Loucy (cell line): ENCODE data around the gene ATP13A1.

Experiments
- H2AFZ ChIP-seq: fragments of 200-600 bp; sonication (generic); 2 replicates; pipeline ENCODE4 v1.6.0; 2016; ENCODE audit warnings: antibody characterized with exemption, mild to moderate bottlenecking, low read length, moderate library complexity
- H3F3A ChIP-seq: fragments of 200-600 bp; 2 replicates; pipeline ENCODE4 v1.6.0; 2016; ENCODE audit warnings: antibody characterized with exemption, low read depth, mild to moderate bottlenecking
- H3K27me3 ChIP-seq: fragments of 200-600 bp; sonication (generic); 2 replicates; pipeline ENCODE4 v1.6.1; 2014; ENCODE audit warnings: low read length, mild to moderate bottlenecking; ENCODE audit not compliant: insufficient read depth, poor library complexity, severe bottlenecking
- H3K36me3 ChIP-seq: fragments of 200-600 bp; sonication (generic); 2 replicates; pipeline ENCODE4 v1.6.1; 2016; ENCODE audit warnings: low read length; ENCODE audit not compliant: insufficient read depth
- H3K4me1 ChIP-seq: fragments of 200-600 bp; sonication (generic); 2 replicates; pipeline ENCODE4 v1.5.1; 2014; ENCODE audit warnings: low read length, mild to moderate bottlenecking; ENCODE audit not compliant: insufficient read depth, poor library complexity, severe bottlenecking
- H3K4me2 ChIP-seq: fragments of 200-600 bp; sonication (generic); 2 replicates; pipeline ENCODE4 v1.6.0; 2014; ENCODE audit warnings: antibody characterized with exemption, low read length, low read depth, mild to moderate bottlenecking; ENCODE audit not compliant: poor library complexity, severe bottlenecking
- H3K4me3 ChIP-seq: fragments of 200-600 bp; sonication (generic); 2 replicates; pipeline ENCODE4 v1.5.1; 2014; ENCODE audit warnings: low read length, mild to moderate bottlenecking, mixed read lengths; ENCODE audit not compliant: poor library complexity, severe bottlenecking
- H3K79me2 ChIP-seq: fragments of 200-600 bp; sonication (generic); 2 replicates; pipeline ENCODE4 v1.6.1; 2014; ENCODE audit warnings: low read length; ENCODE audit not compliant: insufficient read depth
- H3K9ac ChIP-seq: fragments of 200-600 bp; sonication (generic); 2 replicates; pipeline ENCODE4 v1.6.0; 2014; ENCODE audit warnings: mild to moderate bottlenecking, low read depth, low read length, moderate library complexity; ENCODE audit not compliant: poor library complexity, severe bottlenecking
- H3K9me2 ChIP-seq: fragments of 200-600 bp; sonication (generic); replicated peaks from 2 replicates; pipeline ENCODE4 v1.6.1; 2016; ENCODE audit warnings: low read depth, low read length, mixed read lengths
- H3K9me3 ChIP-seq: fragments of 200-600 bp; sonication (generic); 2 replicates; pipeline ENCODE4 v1.6.1; 2014; ENCODE audit warnings: mild to moderate bottlenecking, antibody characterized with exemption, low read length, low read depth; ENCODE audit not compliant: insufficient read depth
- H4K20me1 ChIP-seq: fragments of 200-600 bp; sonication (generic); 2 replicates; pipeline ENCODE4 v1.6.0; 2014; ENCODE audit warnings: antibody characterized with exemption, low read length, mild to moderate bottlenecking; ENCODE audit not compliant: insufficient read depth, poor library complexity, severe bottlenecking
- EZH2phosphoT487 ChIP-seq: fragments of 200-600 bp; IDR thresholded peaks from 2 replicates; pipeline ENCODE4 v1.6.1; 2018; ENCODE audit warnings: antibody characterized with exemption, mild to moderate bottlenecking, moderate library complexity, borderline replicate concordance
- TF ChIP-seq, protein P1 (sequence below): fragments of 200-600 bp; sonication (generic); conservative IDR thresholded peaks from 2 replicates; pipeline ENCODE4 v1.5.1; 2014; ENCODE audit warnings: mild to moderate bottlenecking, antibody characterized with exemption, low read length

Gene ATP13A1

DNA sequence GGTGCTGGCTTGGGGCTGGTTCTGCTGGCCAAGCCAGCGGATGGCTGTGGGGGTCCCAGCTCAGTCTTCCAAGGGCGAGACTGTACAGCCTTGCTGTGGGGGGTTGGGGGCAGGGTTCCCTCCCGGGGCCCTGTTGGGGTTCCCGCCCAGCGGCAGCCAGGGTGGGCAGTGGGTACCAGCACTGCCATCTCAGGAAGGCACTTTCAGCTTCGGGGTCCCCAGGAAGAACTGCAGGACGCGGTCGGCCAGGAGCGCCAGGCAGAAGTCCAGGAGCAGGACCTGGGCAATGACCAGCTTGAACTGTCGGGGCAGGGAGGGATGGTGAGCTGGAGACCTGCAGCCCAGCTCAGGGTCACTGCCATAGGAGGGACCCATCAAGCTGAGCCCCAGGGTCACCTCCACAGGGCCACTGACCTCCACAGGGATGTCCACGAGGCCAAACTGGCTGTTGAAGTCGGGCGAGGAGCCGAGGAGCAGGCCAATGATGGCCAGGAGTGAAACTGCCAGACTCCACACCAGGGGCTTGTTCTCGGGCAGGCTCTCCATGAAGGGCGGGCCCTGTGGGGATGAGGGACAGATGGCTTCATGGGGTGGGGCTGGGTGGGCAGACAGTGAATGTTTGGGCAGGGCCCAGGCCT is 18.1 kb downstream of the ATP13A1 start:
- TF ChIP-seq, protein P1, sequence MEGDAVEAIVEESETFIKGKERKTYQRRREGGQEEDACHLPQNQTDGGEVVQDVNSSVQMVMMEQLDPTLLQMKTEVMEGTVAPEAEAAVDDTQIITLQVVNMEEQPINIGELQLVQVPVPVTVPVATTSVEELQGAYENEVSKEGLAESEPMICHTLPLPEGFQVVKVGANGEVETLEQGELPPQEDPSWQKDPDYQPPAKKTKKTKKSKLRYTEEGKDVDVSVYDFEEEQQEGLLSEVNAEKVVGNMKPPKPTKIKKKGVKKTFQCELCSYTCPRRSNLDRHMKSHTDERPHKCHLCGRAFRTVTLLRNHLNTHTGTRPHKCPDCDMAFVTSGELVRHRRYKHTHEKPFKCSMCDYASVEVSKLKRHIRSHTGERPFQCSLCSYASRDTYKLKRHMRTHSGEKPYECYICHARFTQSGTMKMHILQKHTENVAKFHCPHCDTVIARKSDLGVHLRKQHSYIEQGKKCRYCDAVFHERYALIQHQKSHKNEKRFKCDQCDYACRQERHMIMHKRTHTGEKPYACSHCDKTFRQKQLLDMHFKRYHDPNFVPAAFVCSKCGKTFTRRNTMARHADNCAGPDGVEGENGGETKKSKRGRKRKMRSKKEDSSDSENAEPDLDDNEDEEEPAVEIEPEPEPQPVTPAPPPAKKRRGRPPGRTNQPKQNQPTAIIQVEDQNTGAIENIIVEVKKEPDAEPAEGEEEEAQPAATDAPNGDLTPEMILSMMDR, result no peak
- no peak for TF ChIP-seq EZH2phosphoT487
- Histone ChIP-seq H3K9ac (no peak overlapping the region), H3K36me3 (peaks cover 30% of the 10 kb centered on the region; the same call in 1 of the 2 replicates)

DNA sequence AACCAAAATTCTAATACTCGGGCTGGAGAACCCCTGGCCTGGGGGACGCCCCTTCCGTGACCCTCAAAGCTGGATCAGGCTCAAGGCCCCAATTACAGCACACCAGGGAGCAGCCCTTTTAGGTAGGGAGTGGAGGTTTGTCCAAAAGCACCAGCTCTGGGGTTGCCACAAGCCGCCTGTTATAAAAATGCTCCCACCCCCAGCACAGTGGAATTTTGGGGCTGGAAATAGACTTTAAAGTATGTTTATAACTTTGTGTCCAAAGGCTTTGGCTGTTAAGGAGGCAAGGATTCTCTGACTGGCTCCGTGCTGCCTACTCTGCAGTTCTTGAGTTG is 19.5 kb downstream of the ATP13A1 start:
- Histone ChIP-seq H3K9ac (peak overlapping the region; percentile 88), H2AFZ (no peak overlapping the region), H3K27me3 (no peaks in the 10 kb centered on the region), H3K79me2 (peaks cover 11% of the 10 kb centered on the region; the same call in 1 of the 2 replicates), H3K36me3 (peaks cover 26% of the 10 kb centered on the region; the same call in 1 of the 2 replicates), H3K9me3 (no peaks in the 10 kb centered on the region), H3K4me3 (peak overlapping the region; percentile 87), H3K9me2 (no peaks in the 10 kb centered on the region), H4K20me1 (no peaks in the 10 kb centered on the region), H3K4me2 (peak overlapping the region; percentile 98), H3K4me1 (peaks cover 11% of the 10 kb centered on the region), H3F3A (no peaks in the 10 kb centered on the region)
- TF ChIP-seq, protein P1, result peak; percentile 6; the same call in 1 of the 2 replicates
- TF ChIP-seq EZH2phosphoT487, result no peak

More for the DNA sequence above, 18.1 kb downstream of the ATP13A1 start:
- H3K4me3 ChIP-seq, result no peak overlapping the region
- H4K20me1 ChIP-seq, result no peaks in the 10 kb centered on the region
- no peaks in the 10 kb centered on the region for H3F3A ChIP-seq
- H3K79me2 ChIP-seq, result peaks cover 11% of the 10 kb centered on the region; the same call in 1 of the 2 replicates
- H3K9me2 ChIP-seq, result no peaks in the 10 kb centered on the region
- no peaks in the 10 kb centered on the region for H3K9me3 ChIP-seq
- no peak overlapping the region for H3K4me2 ChIP-seq
- peaks cover 11% of the 10 kb centered on the region for H3K4me1 ChIP-seq
- no peak overlapping the region for H2AFZ ChIP-seq
- no peaks in the 10 kb centered on the region for H3K27me3 ChIP-seq

DNA sequence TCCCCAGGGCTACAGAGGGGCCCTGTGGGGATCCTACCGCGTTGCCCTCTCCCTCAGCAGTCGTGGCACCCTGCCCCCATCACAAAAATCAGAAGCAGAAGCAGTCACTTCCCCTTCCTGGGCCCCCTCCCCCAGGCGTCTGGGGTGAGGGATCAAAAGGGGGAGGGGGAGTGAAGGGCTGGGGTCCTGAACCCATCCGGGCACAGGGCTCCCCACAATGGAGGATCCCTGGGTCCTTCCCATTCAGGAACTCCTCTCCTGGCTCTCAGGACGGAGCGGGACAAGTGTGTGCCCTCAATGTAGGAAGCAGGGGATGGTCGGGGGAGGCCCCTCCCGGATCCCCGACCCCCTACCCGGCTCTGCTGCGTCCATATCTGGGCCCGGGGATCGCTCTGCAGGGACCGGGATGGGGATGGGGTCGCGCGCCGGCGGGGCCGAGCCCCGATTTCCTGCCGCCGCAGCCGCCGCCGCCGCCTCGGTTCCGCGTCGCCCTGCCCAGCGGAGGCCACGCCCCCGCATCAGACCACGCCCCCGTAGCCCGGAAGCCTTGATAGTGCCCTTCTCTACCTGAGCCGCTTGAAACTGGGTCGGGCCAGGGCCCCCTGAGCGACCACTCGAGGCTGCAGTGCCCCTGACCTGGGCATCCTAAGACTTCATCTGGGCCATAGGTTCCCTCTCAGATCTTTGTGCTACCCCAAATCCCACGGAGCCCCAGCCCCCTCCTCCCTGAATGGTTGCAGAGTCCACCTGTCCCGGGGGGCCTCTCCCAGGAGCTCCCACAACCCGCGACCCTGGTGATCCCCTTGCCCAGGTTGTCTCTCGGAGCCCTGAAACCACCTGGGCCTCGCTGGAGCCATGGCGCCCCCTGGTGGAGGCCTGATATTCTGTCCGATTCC is 20.1 kb downstream of the ATP13A1 start, which contains the start of gene GMIP:
Gene GMIP (minus strand): TSS at position 500 of the 896 bp plus-strand sequence. CDS start 128 bp downstream, at position 372.
- Histone ChIP-seq H3K9me3 (no peaks in the 10 kb centered on the region), H3K27me3 (no peaks in the 10 kb centered on the region), H3K9me2 (no peaks in the 10 kb centered on the region), H3K4me1 (peaks cover 11% of the 10 kb centered on the region), H3F3A (no peaks in the 10 kb centered on the region), H3K4me3 (peak within 1 kb of the TSS; percentile 87), H3K36me3 (peaks cover 26% of the 10 kb centered on the region; the same call in 1 of the 2 replicates), H3K79me2 (peaks cover 11% of the 10 kb centered on the region; the same call in 1 of the 2 replicates), H2AFZ (peak within 1 kb of the TSS; percentile 79), H3K9ac (peak within 1 kb of the TSS; percentile 88), H4K20me1 (no peaks in the 10 kb centered on the region), H3K4me2 (peak within 1 kb of the TSS; percentile 98)
- no peak for TF ChIP-seq EZH2phosphoT487
- TF ChIP-seq, protein P1, result peak; percentile 91
